Hepatocyte (in vitro differentiated cells): ENCODE measurements around the gene PRODH. TPM values are rescaled to one million over a fixed set of nuclear protein-coding genes. Genes with fewer than 3 reads are reported as not detected.
"Not testable (repeated sequence)": the region's sequence is repeated elsewhere in the genome, so short reads cannot be mapped to it uniquely, and the experiment has no call there.

Experiments
- DNase-seq: peaks from one replicate; pipeline ENCODE4 v3.0.0-alpha.2; 2016; ENCODE audit warnings: low spot score
- H2AFZ ChIP-seq: fragments of 200-600 bp; sonication (generic); 2 replicates; pipeline ENCODE4 v1.6.0; 2016; ENCODE audit warnings: antibody characterized with exemption, mild to moderate bottlenecking
- H3K27ac ChIP-seq: fragments of 200-600 bp; sonication (generic); 2 replicates; pipeline ENCODE4 v1.5.1; 2016; ENCODE audit warnings: mild to moderate bottlenecking
- H3K27me3 ChIP-seq: fragments of 200-600 bp; sonication (generic); 2 replicates; pipeline ENCODE4 v1.6.1; 2016
- H3K36me3 ChIP-seq: fragments of 200-600 bp; sonication (generic); replicated peaks from 2 replicates; pipeline ENCODE4 v1.5.1; 2016; ENCODE audit warnings: low read depth; ENCODE audit not compliant: insufficient read depth
- H3K4me1 ChIP-seq: fragments of 200-600 bp; sonication (generic); 2 replicates; pipeline ENCODE4 v1.5.1; 2016; ENCODE audit warnings: mild to moderate bottlenecking, moderate library complexity; ENCODE audit not compliant: insufficient read depth
- H3K4me2 ChIP-seq: fragments of 200-600 bp; sonication (generic); 2 replicates; pipeline ENCODE4 v1.6.0; 2016
- H3K4me3 ChIP-seq: fragments of 200-600 bp; sonication (generic); 2 replicates; pipeline ENCODE4 v1.5.1; 2016; ENCODE audit warnings: mild to moderate bottlenecking
- H3K79me2 ChIP-seq: fragments of 200-600 bp; sonication (generic); 2 replicates; pipeline ENCODE4 v1.6.0; 2017; ENCODE audit warnings: mild to moderate bottlenecking
- H3K9me2 ChIP-seq: fragments of 200-600 bp; sonication (generic); replicated peaks from 2 replicates; pipeline ENCODE4 v1.6.0; 2017; ENCODE audit warnings: mild to moderate bottlenecking; ENCODE audit not compliant: insufficient read depth
- H3K9me3 ChIP-seq: fragments of 200-600 bp; sonication (generic); 2 replicates; pipeline ENCODE4 v1.5.1; 2016; ENCODE audit warnings: low read depth, mild to moderate bottlenecking
- H4K20me1 ChIP-seq: fragments of 200-600 bp; sonication (generic); 2 replicates; pipeline ENCODE4 v1.6.0; 2016; ENCODE audit warnings: mild to moderate bottlenecking; ENCODE audit not compliant: insufficient read depth, poor library complexity, severe bottlenecking
- EZH2 ChIP-seq: fragments of 200-600 bp; sonication (generic); IDR thresholded peaks from 2 replicates; pipeline ENCODE4 v1.6.1; 2016; ENCODE audit warnings: antibody characterized with exemption, mild to moderate bottlenecking, borderline replicate concordance
- EZH2phosphoT487 ChIP-seq: fragments of 200-600 bp; sonication (generic); IDR thresholded peaks from one replicate; pipeline ENCODE4 v1.6.1; 2018; ENCODE audit warnings: antibody characterized with exemption, mild to moderate bottlenecking, low read depth, moderate library complexity; ENCODE audit not compliant: unreplicated experiment, severe bottlenecking
- WGBS: methylation state at CpG from one replicate; pipeline ENCODE4 v1.1.6; 2016; ENCODE audit warnings: low lambda C conversion rate; ENCODE audit errors: missing lambda C conversion rate; 5-methylcytosine and 5-hydroxymethylcytosine counted together
- polyA plus RNA-seq: library from polyadenylated mRNA; unstranded; fragments of >200 nt; fragmentation: Nextera tagmentation; extraction: Ambion mirVana; gene quantifications from 2 replicates; pipeline ENCODE4 v1.2.1, GENCODE V29; 2016
- total RNA-seq: library from RNA; depleted of rRNA; stranded (reverse); fragments of >200 nt; gene quantifications from 2 replicates; pipeline ENCODE4 v1.2.3, GENCODE V29; 2014
- TF ChIP-seq, protein P1 (sequence below): fragments of 200-600 bp; sonication (generic); IDR thresholded peaks from 2 replicates; pipeline ENCODE4 v1.5.1; 2016; ENCODE audit warnings: antibody characterized with exemption, mild to moderate bottlenecking; ENCODE audit not compliant: poor library complexity

The PRODH gene
- total and polyA plus RNA-seq, 2 experiments from 2014 or later, result 27.2 to 27.9 TPM

GRCh38 chr22:18927573-18927972 is 8.5 kb downstream of the PRODH start:
- no peaks in the 10 kb centered on the region for H3K4me1 ChIP-seq
- TF ChIP-seq EZH2phosphoT487 (no peak), EZH2 (no peak)
- TF ChIP-seq, protein P1, sequence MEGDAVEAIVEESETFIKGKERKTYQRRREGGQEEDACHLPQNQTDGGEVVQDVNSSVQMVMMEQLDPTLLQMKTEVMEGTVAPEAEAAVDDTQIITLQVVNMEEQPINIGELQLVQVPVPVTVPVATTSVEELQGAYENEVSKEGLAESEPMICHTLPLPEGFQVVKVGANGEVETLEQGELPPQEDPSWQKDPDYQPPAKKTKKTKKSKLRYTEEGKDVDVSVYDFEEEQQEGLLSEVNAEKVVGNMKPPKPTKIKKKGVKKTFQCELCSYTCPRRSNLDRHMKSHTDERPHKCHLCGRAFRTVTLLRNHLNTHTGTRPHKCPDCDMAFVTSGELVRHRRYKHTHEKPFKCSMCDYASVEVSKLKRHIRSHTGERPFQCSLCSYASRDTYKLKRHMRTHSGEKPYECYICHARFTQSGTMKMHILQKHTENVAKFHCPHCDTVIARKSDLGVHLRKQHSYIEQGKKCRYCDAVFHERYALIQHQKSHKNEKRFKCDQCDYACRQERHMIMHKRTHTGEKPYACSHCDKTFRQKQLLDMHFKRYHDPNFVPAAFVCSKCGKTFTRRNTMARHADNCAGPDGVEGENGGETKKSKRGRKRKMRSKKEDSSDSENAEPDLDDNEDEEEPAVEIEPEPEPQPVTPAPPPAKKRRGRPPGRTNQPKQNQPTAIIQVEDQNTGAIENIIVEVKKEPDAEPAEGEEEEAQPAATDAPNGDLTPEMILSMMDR, result no peak
- H3K27me3 ChIP-seq, result no peaks in the 10 kb centered on the region
- H3K36me3 ChIP-seq, result no peaks in the 10 kb centered on the region
- H3K9me3 ChIP-seq, result no peaks in the 10 kb centered on the region
- H2AFZ ChIP-seq, result no peak overlapping the region
- no peak overlapping the region for H3K4me3 ChIP-seq
- no peak overlapping the region for H3K4me2 ChIP-seq
- DNase-seq, result no peak
- WGBS, result no CpG with 5 or more reads among the region's 5 CpGs
- no peaks in the 10 kb centered on the region for H3K9me2 ChIP-seq
- no peak overlapping the region for H3K27ac ChIP-seq
- H4K20me1 ChIP-seq, result no peaks in the 10 kb centered on the region
- no peaks in the 10 kb centered on the region for H3K79me2 ChIP-seq

DNA sequence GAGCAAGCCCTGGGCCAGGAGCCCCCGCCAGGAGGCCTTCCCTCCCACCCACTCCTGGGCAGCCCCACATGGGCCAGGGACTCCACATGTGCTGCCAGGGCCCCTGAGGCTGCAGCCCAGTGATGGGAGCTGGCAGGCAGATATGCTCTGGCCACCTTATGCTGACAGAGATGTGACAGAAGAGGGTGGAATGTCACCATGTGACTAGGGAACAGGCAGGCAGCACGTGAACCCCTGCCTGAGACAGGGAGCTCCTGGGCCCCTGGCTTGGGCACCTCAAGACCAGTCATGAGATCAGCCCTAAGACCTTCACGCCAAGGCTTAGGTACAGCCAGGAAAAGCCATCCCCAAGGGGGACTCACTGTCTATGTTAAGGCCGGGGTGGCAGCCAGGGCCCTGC is 9.1 kb downstream of the PRODH start:
- H4K20me1 ChIP-seq, result no peaks in the 10 kb centered on the region
- H3K4me2 ChIP-seq, result no peak overlapping the region
- no peaks in the 10 kb centered on the region for H3K4me1 ChIP-seq
- no peak overlapping the region for H3K4me3 ChIP-seq
- no peaks in the 10 kb centered on the region for H3K79me2 ChIP-seq
- WGBS, result no CpG with 5 or more reads among the region's 4 CpGs
- no peaks in the 10 kb centered on the region for H3K36me3 ChIP-seq
- H3K9me2 ChIP-seq, result no peaks in the 10 kb centered on the region
- H3K9me3 ChIP-seq, result no peaks in the 10 kb centered on the region
- no peak overlapping the region for H3K27ac ChIP-seq
- no peak for TF ChIP-seq EZH2phosphoT487
- TF ChIP-seq, protein P1, result no peak
- TF ChIP-seq EZH2, result no peak
- H2AFZ ChIP-seq, result no peak overlapping the region
- H3K27me3 ChIP-seq, result no peaks in the 10 kb centered on the region
- no peak for DNase-seq

GRCh38 chr22:18925368-18926064 is 10.6 kb downstream of the PRODH start:
- no peak overlapping the region for H3K4me2 ChIP-seq
- no peaks in the 10 kb centered on the region for H3K79me2 ChIP-seq
- H3K9me2 ChIP-seq, result no peaks in the 10 kb centered on the region
- H3K4me3 ChIP-seq, result no peak overlapping the region
- no peaks in the 10 kb centered on the region for H3K4me1 ChIP-seq
- H3K27ac ChIP-seq, result no peak overlapping the region
- H3K27me3 ChIP-seq, result no peaks in the 10 kb centered on the region
- no CpG with 5 or more reads among the region's 20 CpGs for WGBS
- H3K9me3 ChIP-seq, result no peaks in the 10 kb centered on the region
- no peak overlapping the region for H2AFZ ChIP-seq
- TF ChIP-seq, protein P1, result no peak
- no peak for TF ChIP-seq EZH2phosphoT487
- no peak for DNase-seq
- H4K20me1 ChIP-seq, result no peaks in the 10 kb centered on the region
- H3K36me3 ChIP-seq, result no peaks in the 10 kb centered on the region

- not testable (repeated sequence) for H3K79me2 ChIP-seq, H3K9me3 ChIP-seq, DNase-seq, H3K36me3 ChIP-seq, H2AFZ ChIP-seq, H4K20me1 ChIP-seq, H3K4me1 ChIP-seq, H3K27me3 ChIP-seq, H3K4me3 ChIP-seq, H3K4me2 ChIP-seq, H3K27ac ChIP-seq, H3K9me2 ChIP-seq
- no CpG with 5 or more reads among the region's 12 CpGs for WGBS
These were observed 15.7 kb downstream of the PRODH start for GRCh38 chr22:18920257-18920902.

- no CpG with 5 or more reads among the region's 3 CpGs for WGBS
- H3K9me3 ChIP-seq, H2AFZ ChIP-seq, H3K4me1 ChIP-seq, H3K27me3 ChIP-seq, H3K9me2 ChIP-seq, H3K27ac ChIP-seq, H4K20me1 ChIP-seq, H3K4me3 ChIP-seq, H3K36me3 ChIP-seq, H3K79me2 ChIP-seq, H3K4me2 ChIP-seq, DNase-seq: not testable (repeated sequence)
These were observed 18.3 kb downstream of the PRODH start for GRCh38 chr22:18917818-18918217.

DNA sequence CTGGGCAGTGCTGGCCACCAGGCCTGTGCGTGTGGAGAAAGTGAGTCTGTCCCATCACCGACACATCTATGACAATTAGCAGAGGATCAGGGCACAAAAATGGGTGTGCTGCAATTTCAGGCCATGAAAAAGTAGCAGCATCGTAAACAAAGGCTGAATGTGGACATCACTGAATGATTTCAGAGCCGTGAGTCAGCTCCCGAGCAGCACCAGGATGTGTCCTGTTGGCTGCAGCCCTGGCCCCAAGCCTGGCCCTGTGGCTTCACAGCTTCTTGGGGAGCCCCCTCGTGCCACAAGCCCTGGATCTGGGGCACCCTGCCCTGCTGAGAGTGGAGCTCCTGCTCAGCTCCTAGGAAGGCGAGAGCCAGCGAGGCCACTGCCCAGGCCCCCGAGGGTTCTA is 20.5 kb downstream of the PRODH start:
- H3K36me3 ChIP-seq, H3K4me1 ChIP-seq, H4K20me1 ChIP-seq, H3K27ac ChIP-seq, H3K9me2 ChIP-seq, H3K79me2 ChIP-seq, DNase-seq, H3K9me3 ChIP-seq, H3K4me3 ChIP-seq, H3K4me2 ChIP-seq, H2AFZ ChIP-seq, H3K27me3 ChIP-seq: not testable (repeated sequence)
- WGBS, result no CpG with 5 or more reads among the region's 9 CpGs
